PC-9 (cell line): Measurements from ENCODE around the gene TXLNA.

Experiments used
- EZH2 ChIP-seq: fragments of 200-600 bp; sonication (generic); IDR thresholded peaks from 2 replicates; pipeline ENCODE4 v1.8.0; 2017; ENCODE audit warnings: antibody characterized with exemption, low read depth
- TF ChIP-seq, protein P1 (sequence below): fragments of 200-600 bp; sonication (generic); conservative IDR thresholded peaks from 2 replicates; pipeline ENCODE4 v1.6.1; 2017; ENCODE audit warnings: mixed run types, antibody characterized with exemption, mild to moderate bottlenecking, moderate library complexity

DNA sequence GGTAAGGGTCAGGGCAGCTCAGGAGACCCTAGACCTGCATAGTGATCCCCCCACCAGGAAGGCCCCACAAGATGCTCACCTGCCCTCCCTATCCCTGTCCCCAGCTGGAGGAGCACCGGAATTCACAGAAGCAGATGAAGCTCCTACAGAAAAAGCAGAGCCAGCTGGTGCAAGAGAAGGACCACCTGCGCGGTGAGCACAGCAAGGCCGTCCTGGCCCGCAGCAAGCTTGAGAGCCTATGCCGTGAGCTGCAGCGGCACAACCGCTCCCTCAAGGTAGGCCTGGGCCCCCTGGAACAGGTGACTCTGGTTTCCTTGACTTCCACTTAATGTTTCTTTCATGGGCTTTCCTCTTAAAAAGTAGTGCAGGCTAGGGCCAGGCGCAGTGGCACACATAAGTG is 8.4 kb downstream of the TXLNA start:
- TF ChIP-seq, protein P1, sequence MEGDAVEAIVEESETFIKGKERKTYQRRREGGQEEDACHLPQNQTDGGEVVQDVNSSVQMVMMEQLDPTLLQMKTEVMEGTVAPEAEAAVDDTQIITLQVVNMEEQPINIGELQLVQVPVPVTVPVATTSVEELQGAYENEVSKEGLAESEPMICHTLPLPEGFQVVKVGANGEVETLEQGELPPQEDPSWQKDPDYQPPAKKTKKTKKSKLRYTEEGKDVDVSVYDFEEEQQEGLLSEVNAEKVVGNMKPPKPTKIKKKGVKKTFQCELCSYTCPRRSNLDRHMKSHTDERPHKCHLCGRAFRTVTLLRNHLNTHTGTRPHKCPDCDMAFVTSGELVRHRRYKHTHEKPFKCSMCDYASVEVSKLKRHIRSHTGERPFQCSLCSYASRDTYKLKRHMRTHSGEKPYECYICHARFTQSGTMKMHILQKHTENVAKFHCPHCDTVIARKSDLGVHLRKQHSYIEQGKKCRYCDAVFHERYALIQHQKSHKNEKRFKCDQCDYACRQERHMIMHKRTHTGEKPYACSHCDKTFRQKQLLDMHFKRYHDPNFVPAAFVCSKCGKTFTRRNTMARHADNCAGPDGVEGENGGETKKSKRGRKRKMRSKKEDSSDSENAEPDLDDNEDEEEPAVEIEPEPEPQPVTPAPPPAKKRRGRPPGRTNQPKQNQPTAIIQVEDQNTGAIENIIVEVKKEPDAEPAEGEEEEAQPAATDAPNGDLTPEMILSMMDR, result no peak
- TF ChIP-seq EZH2, result no peak
